GM21717 (cell line): ENCODE measurements around the gene TCAP.
"Not testable (repeated sequence)": the region's sequence is repeated elsewhere in the genome, so short reads cannot be mapped to it uniquely, and the experiment has no call there.

Experiments
- ATAC-seq: cut with Tn5 transposase; IDR thresholded peaks from one replicate; pipeline ENCODE4 v1.9.1; 2021; ENCODE audit warnings: mild to moderate bottlenecking, moderate library complexity; ENCODE audit not compliant: unreplicated experiment

The TCAP gene

DNA sequence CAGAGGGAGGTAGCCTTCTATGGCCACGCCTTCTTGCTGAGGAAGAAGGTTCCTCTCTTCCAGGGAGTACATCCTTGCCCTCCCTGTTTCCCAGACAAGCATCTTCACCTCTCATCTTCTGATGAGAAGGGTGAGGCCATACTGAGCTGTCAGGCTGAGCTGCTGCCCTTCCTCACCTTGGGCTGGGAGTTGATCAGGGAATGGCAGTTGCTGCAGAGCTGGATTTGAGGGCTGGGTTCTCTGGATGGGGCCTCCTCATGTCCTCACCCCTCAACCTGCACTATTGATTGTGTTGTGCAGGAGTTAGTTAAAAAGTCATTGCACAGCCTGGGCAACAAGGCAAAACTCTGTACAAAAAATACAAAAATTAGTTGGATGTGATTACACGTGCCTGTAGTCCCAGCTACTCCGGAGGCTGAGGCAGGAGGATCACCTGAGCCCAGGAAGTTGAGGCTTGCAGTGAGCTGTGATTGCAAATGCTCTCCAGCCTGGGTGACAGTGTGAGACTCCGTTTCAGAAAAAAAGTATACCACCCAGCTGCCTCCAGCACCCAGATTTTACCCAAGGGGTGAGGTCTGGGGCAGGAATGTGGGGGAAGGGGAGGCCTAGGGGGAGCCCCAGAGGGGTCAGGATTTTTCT lies 36.8 kb downstream of the TCAP start:
- ATAC-seq, result no peak

DNA sequence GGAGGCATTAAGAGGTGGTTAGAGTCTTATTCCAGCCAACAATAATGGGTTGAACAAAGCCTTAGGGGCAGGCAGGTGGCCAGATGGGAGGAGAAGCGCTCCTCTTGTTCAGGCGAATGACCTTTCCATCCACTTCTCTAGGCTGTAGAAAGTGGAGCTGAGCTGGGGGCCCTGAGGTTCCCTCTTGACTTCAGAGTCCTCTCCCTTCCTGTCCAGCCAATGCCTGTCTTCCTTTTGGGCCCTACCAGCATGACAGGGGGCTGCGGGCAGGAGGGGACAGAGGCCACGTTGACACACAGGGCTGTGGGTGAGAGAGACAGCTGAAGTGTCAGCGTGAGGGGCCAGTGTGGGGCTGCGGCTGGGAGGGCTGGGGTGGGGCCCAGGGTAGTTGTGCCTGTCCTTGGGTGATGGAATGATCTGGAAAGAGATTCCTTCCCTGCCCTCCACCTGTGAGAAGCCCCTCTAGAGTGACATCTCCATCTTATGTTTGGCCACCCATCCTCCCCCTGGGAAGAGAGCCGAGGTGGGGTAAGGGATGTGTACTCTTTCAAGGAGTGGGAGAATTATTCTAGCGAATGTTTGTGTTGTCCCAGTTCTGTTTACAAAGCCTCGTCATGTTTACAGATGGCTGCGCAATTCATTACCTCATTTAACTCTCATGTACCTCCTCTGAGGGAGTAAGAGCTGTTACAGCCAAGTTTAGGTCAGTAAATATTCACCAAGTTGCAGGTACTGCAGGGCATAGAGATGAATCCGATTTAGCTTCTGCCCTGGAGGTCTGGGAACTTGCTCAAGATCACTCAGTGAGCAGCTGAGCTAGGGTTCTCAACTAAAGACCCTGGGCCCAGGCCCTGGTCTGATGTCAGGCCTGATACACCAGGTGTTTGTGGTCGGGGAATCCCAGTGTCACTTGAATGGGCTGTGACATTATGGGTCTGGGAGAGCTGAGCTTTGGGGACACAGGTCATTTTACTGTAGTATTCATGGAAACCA lies 38.0 kb downstream of the TCAP start:
- no peak for ATAC-seq

DNA sequence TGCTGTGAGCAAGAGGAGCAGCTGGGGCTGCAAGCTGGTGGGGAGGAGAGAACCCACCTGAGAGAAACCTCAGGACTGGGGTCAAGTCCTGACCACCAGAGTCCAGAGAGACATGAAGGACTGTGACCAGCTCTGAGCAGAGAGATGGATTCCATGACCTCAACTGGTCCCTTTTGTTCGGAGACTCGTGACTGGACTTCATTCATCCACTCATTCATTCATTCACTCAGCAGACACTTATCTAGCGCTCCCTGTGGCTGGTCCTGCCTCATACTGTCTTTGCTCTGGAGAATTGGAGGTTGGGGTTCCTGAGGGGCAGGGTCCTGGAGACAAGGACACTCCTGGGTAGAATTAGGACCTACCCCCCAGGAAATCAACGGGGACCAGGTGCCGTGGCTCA lies 38.8 kb downstream of the TCAP start:
- ATAC-seq, result no peak

DNA sequence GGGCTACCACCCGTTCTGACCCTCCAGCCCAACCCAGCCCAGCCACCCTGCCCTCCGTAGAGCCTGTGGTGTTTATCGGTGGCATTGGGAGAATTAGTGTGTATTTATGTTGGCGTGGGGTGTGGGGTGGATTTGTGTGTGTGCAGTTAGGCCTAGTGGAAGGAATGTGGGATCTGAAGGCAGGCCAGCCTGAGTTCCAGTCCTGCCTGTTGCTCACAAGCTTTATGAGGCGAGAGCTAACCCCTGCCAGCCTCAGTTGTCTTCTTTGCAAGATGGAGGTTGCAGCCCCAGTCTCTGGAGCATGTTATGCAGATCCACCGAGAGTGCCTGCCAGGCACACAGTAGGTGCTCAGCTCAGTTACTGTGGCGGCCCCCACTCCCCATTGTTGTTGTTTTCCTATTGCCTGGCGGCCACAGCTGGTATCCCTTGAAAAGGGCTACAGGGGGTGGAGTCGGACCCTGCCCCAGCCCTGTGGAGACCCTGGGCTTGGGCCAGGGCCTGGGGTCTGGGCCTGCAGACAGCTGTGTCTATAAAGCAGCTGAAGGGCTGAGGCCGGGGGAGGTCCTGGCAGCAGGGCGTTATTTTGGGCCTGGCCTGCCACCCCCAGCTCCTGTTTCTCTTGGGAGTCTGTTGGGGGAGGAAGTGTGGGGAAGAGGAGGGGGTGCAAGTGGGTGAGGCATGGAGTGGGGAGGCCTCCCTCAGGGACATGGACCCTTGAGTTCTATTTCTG lies 39.8 kb downstream of the TCAP start:
- ATAC-seq, result no peak

DNA sequence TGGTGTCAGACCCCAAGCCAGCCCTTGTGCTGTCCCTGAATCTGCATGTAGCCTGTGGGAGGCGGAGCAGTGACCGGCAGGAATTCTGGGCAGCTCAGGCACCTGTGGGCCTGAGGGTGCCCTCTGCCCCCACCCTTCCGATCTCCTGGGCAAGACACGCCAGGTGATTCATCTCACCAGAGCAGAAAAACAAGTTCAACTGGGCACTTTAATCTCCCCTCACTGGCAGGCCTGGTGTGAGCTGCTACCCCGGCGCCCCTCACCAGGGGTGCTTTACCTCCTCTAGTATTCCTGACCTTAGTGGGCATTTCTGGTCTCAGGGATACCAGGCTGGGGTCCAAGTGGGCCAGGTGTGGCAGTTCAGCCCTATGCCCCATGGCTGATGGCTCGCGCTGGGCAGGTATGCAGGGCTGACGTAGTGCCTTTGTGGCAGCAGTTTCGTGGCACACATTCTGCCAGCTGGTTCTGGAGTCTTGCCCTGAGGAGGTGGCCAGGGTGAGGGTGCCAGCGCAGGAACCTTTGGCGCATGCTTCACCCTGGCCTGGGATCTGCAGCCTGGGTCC lies 40.7 kb downstream of the TCAP start:
- no peak for ATAC-seq

DNA sequence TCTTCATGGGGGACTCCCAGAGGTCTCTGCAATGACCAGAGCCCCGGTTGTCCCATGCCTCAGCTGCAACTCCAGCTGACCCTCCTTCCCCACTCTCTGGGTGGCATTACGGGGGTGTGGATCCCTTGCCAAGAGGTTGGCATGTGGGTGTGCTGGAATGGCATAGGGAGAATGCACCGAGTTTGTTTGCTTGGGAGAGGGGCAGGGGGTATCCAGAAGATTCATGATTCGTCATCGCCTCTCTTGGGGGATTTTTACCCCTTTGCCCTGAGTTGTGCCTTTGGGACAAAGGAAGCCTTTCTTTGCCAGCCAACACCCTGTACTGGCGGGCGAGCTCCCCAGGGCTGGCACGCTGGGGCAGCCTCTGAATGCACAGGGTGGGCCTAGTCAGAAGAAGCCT lies 41.2 kb downstream of the TCAP start:
- ATAC-seq, result no peak

DNA sequence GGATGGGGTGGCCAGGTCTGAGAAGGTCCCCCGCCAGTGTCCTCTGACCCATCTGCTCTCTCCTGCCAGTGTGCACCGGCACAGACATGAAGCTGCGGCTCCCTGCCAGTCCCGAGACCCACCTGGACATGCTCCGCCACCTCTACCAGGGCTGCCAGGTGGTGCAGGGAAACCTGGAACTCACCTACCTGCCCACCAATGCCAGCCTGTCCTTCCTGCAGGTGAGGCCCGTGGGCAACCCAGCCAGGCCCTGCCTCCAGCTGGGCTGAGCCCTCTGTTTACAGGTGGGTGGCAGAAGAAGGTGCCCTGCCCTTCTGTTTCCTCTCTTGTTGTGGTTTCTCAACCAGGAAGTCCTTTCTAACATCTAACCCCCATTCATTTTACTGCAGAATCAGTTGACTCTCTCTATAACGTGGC lies 41.8 kb downstream of the TCAP start:
- ATAC-seq, result no peak

DNA sequence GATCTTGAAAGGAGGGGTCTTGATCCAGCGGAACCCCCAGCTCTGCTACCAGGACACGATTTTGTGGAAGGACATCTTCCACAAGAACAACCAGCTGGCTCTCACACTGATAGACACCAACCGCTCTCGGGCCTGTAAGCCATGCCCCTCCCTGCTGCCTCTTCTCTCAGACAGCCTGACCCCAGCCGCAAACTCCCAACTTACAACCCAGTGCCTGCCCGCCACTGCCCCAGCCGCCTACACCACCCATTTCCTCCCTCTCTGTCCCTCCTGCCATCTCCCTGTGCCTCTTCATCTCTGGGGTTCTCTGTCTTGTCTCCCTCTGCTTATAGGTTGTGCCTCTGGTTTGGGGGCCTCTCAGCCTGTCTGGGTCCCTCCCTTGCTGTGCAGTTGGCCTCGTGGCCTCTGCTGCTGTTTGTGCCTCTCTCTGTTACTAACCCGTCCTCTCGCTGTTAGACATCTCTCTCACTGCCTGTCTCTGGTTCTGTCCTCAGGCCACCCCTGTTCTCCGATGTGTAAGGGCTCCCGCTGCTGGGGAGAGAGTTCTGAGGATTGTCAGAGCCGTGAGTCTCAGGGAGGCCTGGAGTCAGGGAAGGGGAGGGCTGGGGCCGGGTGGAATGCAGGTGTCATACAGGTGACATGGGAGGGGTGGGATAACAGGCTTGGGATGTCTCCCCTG lies 44.3 kb downstream of the TCAP start:
- no peak for ATAC-seq

DNA sequence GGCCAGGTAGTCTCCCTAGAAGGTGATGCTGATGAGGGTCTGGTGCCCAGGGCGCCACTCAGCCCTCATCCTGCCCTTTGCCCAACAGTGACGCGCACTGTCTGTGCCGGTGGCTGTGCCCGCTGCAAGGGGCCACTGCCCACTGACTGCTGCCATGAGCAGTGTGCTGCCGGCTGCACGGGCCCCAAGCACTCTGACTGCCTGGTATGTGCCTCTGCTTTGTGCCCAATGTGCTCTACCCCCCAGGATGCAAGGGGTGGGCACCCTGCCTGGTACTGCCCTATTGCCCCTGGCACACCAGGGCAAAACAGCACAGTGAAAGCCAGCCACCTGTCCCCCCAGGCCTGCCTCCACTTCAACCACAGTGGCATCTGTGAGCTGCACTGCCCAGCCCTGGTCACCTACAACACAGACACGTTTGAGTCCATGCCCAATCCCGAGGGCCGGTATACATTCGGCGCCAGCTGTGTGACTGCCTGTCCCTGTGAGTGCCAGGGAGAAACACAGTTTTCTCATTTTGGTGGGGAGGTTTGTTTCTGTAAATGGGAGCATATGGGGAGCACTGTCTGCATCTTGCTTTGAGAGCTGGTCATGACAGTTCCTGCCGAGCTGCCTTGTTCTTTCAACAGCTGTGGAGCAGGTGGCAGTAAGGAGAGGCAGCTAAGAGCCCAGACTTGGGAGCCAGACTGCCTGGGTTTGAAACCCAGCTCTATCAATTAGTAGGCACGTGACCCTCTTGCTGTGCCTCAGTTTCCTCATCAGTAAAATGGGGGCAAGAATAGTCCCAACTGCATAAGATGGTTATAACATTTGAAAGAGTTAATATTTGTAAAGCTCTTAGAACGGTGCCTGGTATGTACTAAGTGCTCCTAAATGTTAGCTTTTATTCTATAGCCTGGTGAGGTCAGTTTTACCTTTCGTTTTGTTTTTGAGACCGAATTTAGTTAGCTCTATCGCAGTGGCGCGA lies 45.1 kb downstream of the TCAP start:
- ATAC-seq, result no peak

DNA sequence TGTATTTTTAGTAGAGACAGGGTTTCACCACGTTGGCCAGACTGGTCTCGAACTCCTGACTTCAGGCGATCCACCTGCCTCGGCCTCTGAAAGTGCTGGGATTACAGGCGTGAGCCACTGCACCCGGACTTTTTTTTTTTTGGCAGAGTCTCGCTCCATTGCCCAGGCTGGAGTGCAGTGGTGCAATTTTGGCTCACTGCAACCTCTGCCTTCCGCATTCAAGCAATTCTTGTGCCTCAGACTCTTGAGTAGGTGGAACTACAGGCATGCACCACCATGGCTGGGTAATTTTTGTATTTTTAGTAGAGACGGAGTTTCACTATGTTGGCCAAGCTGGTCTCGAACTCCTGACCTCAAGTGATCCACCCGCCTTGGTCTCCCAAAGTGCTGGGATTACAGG lies 45.9 kb downstream of the TCAP start:
- not testable (repeated sequence) for ATAC-seq

DNA sequence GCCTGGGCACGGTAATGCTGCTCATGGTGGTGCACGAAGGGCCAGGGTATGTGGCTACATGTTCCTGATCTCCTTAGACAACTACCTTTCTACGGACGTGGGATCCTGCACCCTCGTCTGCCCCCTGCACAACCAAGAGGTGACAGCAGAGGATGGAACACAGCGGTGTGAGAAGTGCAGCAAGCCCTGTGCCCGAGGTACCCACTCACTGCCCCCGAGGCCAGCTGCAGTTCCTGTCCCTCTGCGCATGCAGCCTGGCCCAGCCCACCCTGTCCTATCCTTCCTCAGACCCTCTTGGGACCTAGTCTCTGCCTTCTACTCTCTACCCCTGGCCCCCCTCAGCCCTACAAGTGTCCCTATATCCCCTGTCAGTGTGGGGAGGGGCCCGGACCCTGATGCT lies 46.7 kb downstream of the TCAP start:
- no peak for ATAC-seq

DNA sequence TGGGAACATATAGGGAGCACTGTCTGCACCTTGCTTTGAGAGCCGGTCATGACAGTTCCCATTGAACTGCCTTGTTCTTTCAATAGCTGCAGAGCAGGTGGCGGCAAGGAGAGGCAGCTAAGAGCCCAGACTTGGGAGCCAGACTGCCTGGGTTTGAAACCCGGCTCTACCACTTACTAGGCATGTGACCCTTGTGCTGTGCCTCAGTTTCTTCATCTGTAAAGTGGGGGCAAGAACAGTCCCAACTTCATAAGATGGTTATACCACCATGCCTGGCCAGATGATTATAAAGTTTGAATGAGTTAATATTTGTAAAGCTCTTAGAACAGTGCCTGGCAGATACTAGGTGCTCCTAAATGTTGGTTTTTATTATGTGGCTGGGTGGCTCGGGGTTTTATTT lies 49.1 kb downstream of the TCAP start:
- no peak for ATAC-seq

DNA sequence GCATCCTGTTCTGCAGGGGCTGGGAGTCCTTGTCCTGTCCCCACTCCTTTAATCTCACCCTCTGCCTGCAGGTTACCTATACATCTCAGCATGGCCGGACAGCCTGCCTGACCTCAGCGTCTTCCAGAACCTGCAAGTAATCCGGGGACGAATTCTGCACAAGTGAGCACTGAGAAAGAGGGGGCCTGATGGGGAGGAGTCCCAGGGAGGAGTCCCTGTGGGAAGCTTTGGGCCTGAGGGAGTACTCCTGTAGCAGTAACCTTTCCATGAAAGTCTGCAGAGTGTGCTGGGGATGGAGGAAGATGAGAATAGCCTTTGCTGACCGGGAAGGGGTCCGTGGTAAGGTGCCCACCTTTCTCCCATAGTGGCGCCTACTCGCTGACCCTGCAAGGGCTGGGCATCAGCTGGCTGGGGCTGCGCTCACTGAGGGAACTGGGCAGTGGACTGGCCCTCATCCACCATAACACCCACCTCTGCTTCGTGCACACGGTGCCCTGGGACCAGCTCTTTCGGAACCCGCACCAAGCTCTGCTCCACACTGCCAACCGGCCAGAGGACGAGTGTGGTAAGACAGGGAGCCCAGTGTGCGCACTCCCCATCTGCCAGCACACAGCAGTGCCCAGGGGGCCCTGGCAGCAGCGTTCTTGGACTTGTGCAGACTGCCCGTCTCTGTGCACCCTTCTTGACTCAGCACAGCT lies 50.4 kb downstream of the TCAP start:
- no peak for ATAC-seq
